ENCODE measurements around the gene OR1L6.

The OR1L6 gene, protein sequence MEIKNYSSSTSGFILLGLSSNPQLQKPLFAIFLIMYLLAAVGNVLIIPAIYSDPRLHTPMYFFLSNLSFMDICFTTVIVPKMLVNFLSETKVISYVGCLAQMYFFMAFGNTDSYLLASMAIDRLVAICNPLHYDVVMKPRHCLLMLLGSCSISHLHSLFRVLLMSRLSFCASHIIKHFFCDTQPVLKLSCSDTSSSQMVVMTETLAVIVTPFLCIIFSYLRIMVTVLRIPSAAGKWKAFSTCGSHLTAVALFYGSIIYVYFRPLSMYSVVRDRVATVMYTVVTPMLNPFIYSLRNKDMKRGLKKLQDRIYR

DNA sequence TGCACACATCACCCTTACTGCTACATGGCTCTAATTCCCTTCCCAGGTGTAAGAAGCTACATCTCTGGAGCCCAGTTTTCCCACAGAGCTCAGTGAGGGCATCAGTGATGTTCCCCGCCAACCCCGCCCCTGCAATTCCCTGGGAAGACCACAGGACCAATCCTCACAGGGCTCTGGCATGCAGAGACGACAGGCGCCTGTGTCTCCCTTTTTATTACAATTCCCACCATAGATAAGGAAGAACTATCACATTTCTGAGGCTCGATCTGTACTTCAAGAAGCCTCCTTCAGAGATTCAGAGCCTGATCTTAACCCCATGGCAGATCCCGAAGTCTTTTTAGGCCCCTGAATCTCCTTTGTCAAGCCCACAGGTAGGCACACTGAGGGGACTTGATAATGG, at the start of gene OR1L6:
TSS of gene OR1L6 (plus strand) at position 301 of the 400 bp plus-strand sequence. CDS start 7,545 bp downstream, outside the sequence.
- no peak for DNase-seq (ENCODE audit: extremely low spot score)
- ChIA-PET POLR2A (no interaction called here), CTCF (no interaction called here)
- TF ChIP-seq SUZ12 (IDR thresholded peaks at IDR 0.05) = no peak
- TF ChIP-seq L3MBTL2 (conservative IDR thresholded peaks at IDR 0.05) = no peak
- no peak for TF ChIP-seq ARNT (IDR thresholded peaks at IDR 0.05)
- TF ChIP-seq LEF1 (IDR thresholded peaks at IDR 0.05; ENCODE audit: borderline replicate concordance) = no peak

DNA sequence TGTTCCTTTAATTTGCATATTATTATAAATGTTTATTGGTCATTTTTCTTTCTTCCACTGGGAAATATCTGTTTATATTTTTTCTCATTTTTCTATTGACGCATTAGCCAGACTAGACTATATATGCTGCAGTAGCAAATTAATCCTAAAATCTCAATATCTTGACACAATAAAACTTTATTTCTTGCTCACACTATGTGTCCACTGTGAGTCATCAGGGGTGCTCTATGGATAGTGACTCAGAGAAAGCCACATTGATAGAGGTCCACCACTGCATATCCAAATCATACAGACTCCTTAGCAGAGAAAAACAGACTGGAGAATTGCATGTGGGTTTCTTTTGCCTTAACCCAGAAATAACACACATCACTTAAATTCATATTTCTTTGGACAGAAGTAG, 46.4 kb upstream of the OR1L6 start:
- TF ChIP-seq ARNT (IDR thresholded peaks at IDR 0.05) (no peak), ELF4 (IDR thresholded peaks at IDR 0.05) (no peak), ZNF384 (IDR thresholded peaks at IDR 0.05) (no peak)
- ChIA-PET POLR2A (no interaction called here), CTCF (no interaction called here)
- DNase-seq (ENCODE audit: extremely low spot score) = no peak

DNA sequence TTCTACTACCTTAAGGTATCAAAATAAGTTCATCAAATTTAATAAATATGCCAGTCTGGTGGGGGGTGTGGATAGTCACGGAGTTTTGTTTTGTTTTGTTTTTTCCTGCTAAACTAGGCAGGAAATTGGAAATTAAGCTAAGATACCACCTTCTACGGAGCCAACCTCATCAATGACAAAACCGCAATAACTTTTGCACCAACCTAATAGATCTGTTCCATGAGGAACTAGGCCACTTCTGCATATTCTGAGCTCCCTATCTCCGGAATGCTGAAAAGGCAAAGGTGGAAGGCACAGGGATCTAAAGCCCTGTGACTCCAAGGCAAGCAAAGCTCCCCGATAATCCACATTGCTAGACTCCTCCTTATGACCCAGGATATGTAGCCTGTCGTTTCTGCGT, 24.1 kb upstream of the OR1L6 start:
- no peak for DNase-seq (ENCODE audit: extremely low spot score)
- TF ChIP-seq ELF4 (IDR thresholded peaks at IDR 0.05) (peak; percentile 85), LEF1 (IDR thresholded peaks at IDR 0.05; ENCODE audit: borderline replicate concordance) (no peak)
- POLR2A ChIA-PET = no interaction called here
- CTCF ChIA-PET = no interaction called here

DNA sequence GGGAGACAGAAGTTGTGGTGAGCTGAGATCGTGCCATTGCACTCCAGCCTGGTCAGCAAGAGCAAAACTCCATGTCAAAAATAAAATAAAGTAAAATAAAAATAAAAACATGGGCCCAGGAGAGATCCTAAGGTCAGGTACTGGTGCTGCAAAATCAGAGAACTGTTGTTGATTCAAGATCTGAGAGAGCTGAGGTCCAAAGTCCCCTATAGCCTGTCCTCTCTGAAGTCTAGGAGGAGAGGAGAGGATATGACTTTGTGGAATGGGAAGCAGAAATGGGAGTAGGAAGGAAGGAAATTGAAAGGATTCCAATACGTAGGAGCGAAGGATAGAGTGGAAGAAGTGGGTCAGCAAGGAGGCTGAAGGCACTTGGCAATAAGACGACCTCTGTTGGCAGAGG, 22.9 kb upstream of the OR1L6 start:
- CTCF ChIA-PET = no interaction called here
- DNase-seq (ENCODE audit: extremely low spot score) = no peak
- TF ChIP-seq SUZ12 (IDR thresholded peaks at IDR 0.05) (no peak), ZNF384 (IDR thresholded peaks at IDR 0.05) (no peak), HDGF (IDR thresholded peaks at IDR 0.05; ENCODE audit: borderline replicate concordance) (no peak), SP1 (IDR thresholded peaks at IDR 0.05) (no peak), ELF4 (IDR thresholded peaks at IDR 0.05) (no peak), TARDBP (IDR thresholded peaks at IDR 0.05) (no peak), FOXA1 (IDR thresholded peaks at IDR 0.05) (no peak), LEF1 (IDR thresholded peaks at IDR 0.05; ENCODE audit: borderline replicate concordance) (no peak), CTBP1 (IDR thresholded peaks at IDR 0.05; ENCODE audit: borderline replicate concordance) (no peak), FOXM1 (IDR thresholded peaks at IDR 0.05; ENCODE audit: borderline replicate concordance) (no peak), ARNT (IDR thresholded peaks at IDR 0.05) (no peak), L3MBTL2 (conservative IDR thresholded peaks at IDR 0.05) (no peak), BHLHE40 (IDR thresholded peaks at IDR 0.05; ENCODE audit: borderline replicate concordance) (no peak), FOXK2 (IDR thresholded peaks at IDR 0.05) (no peak), NFRKB (IDR thresholded peaks at IDR 0.05) (no peak)
- TF ChIP-seq, protein P1, sequence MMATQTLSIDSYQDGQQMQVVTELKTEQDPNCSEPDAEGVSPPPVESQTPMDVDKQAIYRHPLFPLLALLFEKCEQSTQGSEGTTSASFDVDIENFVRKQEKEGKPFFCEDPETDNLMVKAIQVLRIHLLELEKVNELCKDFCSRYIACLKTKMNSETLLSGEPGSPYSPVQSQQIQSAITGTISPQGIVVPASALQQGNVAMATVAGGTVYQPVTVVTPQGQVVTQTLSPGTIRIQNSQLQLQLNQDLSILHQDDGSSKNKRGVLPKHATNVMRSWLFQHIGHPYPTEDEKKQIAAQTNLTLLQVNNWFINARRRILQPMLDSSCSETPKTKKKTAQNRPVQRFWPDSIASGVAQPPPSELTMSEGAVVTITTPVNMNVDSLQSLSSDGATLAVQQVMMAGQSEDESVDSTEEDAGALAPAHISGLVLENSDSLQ (IDR thresholded peaks at IDR 0.05) = no peak
- POLR2A ChIA-PET = no interaction called here

DNA sequence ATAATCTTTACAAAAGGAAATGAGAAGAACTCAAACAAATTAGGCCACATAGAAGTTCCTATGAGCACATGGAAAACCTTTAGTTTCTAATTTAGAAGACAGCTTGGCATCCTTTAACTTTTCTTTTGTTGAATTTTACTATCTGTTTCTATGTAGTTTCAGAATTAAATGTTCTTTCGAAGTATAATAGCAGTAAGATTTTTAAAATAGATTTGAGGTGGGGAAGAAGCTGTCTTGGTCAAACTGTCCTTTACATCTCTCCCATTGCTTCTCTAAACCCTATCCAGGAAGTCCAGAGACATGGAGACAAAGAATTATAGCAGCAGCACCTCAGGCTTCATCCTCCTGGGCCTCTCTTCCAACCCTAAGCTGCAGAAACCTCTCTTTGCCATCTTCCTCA, 18.4 kb upstream of the OR1L6 start, which contains the start of gene OR1L4:
TSS of gene OR1L4 (plus strand) at position 301 of the 400 bp plus-strand sequence. CDS start at position 301, 0 bp downstream.
- no peak for DNase-seq (ENCODE audit: extremely low spot score)
- ChIA-PET POLR2A (no interaction called here), CTCF (no interaction called here)
- TF ChIP-seq BHLHE40 (IDR thresholded peaks at IDR 0.05; ENCODE audit: borderline replicate concordance) (no peak), ZNF384 (IDR thresholded peaks at IDR 0.05) (no peak), SUZ12 (IDR thresholded peaks at IDR 0.05) (no peak), HDGF (IDR thresholded peaks at IDR 0.05; ENCODE audit: borderline replicate concordance) (no peak), FOXK2 (IDR thresholded peaks at IDR 0.05) (no peak), FOXM1 (IDR thresholded peaks at IDR 0.05; ENCODE audit: borderline replicate concordance) (no peak), NFRKB (IDR thresholded peaks at IDR 0.05) (no peak), SP1 (IDR thresholded peaks at IDR 0.05) (no peak), ELF4 (IDR thresholded peaks at IDR 0.05) (no peak), TARDBP (IDR thresholded peaks at IDR 0.05) (no peak), CTBP1 (IDR thresholded peaks at IDR 0.05; ENCODE audit: borderline replicate concordance) (no peak)
- TF ChIP-seq, protein P1 (IDR thresholded peaks at IDR 0.05) = no peak

DNA sequence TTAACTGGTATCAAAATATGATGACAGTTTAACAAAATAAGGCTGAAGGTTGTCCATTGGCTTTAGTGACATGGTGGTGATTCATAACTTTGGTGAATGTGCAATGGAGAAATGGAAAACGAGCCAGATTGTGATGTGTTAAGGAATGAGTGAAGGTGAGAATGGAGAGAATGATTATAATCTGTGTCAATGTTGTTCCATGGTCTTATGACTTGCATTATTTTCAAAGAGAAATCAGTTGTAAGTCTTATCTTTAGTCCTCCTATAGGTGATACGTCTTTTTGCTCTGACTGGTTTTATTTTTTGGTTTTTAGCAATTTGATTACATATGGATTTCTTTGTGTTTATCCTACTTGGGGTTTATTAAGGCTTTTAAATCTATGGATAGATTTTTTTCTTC, 12.7 kb downstream of the OR1L6 start:
- TF ChIP-seq, protein P1 (IDR thresholded peaks at IDR 0.05) = no peak
- no peak for TF ChIP-seq ARNT (IDR thresholded peaks at IDR 0.05)
- no peak for TF ChIP-seq FOXM1 (IDR thresholded peaks at IDR 0.05; ENCODE audit: borderline replicate concordance)
- no peak for TF ChIP-seq BHLHE40 (IDR thresholded peaks at IDR 0.05; ENCODE audit: borderline replicate concordance)
- TF ChIP-seq FOXK2 (IDR thresholded peaks at IDR 0.05) = no peak
- TF ChIP-seq L3MBTL2 (conservative IDR thresholded peaks at IDR 0.05) = no peak
- no peak for DNase-seq (ENCODE audit: extremely low spot score)
- ChIA-PET POLR2A (no interaction called here), CTCF (no interaction called here)

DNA sequence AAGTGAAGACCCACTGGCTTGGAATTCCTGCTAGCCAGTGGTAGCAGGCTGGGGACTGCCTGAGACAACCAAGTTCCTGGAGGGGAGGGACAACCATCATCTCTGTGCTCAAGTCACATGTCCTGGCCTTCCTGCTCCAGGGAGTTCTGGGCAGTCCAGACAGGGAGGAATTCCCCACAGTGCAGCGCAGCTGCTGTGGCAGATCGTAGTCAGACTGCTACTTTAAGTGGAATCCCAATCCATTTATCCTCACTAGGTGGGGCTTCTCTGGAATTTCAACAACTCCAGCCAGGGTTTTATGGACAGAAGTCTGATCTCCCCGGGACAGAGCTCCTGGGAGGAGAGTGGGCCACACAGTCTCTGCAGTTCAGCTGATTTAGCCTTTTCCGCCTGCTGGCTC, 25.7 kb downstream of the OR1L6 start:
- no peak for DNase-seq (ENCODE audit: extremely low spot score)
- ChIA-PET POLR2A (no interaction called here), CTCF (no interaction called here)
- no peak for TF ChIP-seq L3MBTL2 (conservative IDR thresholded peaks at IDR 0.05)
- no peak for TF ChIP-seq ZNF384 (IDR thresholded peaks at IDR 0.05)
- no peak for TF ChIP-seq SUZ12 (IDR thresholded peaks at IDR 0.05)
- no peak for TF ChIP-seq LEF1 (IDR thresholded peaks at IDR 0.05; ENCODE audit: borderline replicate concordance)
- TF ChIP-seq TARDBP (IDR thresholded peaks at IDR 0.05) = no peak
- no peak for TF ChIP-seq SP1 (IDR thresholded peaks at IDR 0.05)
- TF ChIP-seq ARNT (IDR thresholded peaks at IDR 0.05) = no peak
- TF ChIP-seq BHLHE40 (IDR thresholded peaks at IDR 0.05; ENCODE audit: borderline replicate concordance) = no peak
- no peak for TF ChIP-seq CTBP1 (IDR thresholded peaks at IDR 0.05; ENCODE audit: borderline replicate concordance)
- TF ChIP-seq FOXM1 (IDR thresholded peaks at IDR 0.05; ENCODE audit: borderline replicate concordance) = no peak
- no peak for TF ChIP-seq ELF4 (IDR thresholded peaks at IDR 0.05)
- TF ChIP-seq FOXA1 (IDR thresholded peaks at IDR 0.05) = no peak
- no peak for TF ChIP-seq FOXK2 (IDR thresholded peaks at IDR 0.05)
- no peak for TF ChIP-seq HDGF (IDR thresholded peaks at IDR 0.05; ENCODE audit: borderline replicate concordance)

Data from HEK293T (cell line).